WTC11 (cell line): ENCODE measurements around the gene CYSTM1.

Source experiments
- CTCF ChIP-seq: fragments of 200-600 bp; IDR thresholded peaks from 2 replicates; pipeline ENCODE4 v1.8.0; 2022; ENCODE audit warnings: antibody characterized with exemption
- ESRRA ChIP-seq: sonication (generic); formaldehyde crosslinking; IDR thresholded peaks from 2 replicates; pipeline ENCODE4 v1.8.1; 2022; ENCODE audit warnings: mild to moderate bottlenecking, missing genetic modification reagents, borderline replicate concordance
- RORB ChIP-seq: fragments of 250-450 bp; sonication (Bioruptor Pico); IDR thresholded peaks from 2 replicates; pipeline ENCODE4 v1.9.0; 2021; ENCODE audit warnings: mild to moderate bottlenecking

GRCh38 chr5:140238756-140239155 is 63.8 kb downstream of the CYSTM1 start:
- no peak for TF ChIP-seq CTCF
- no peak for TF ChIP-seq RORB
- no peak for TF ChIP-seq ESRRA
